Liver (tissue), 3 donors: ENCODE results near the gene LILRB2.
"Not testable (repeated sequence)": the region's sequence is repeated elsewhere in the genome, so short reads cannot be mapped to it uniquely, and the experiment has no call there.

Experiments
- CTCF ChIP-seq: fragments of 150-350 bp; IDR thresholded peaks from 2 replicates; pipeline ENCODE4 v1.5.1; 2017; ENCODE audit warnings: improper control_type of control experiment, low read depth, low read length; ENCODE audit not compliant: missing input control
- RAD21 ChIP-seq, 2 donors: IDR thresholded peaks; 2 replicates each; pipeline ENCODE4 v1.6.1; 2016; ENCODE audit warnings: antibody characterized with exemption in 2 of 2, mild to moderate bottlenecking in 2 of 2
- RXRA ChIP-seq, 2 donors: IDR thresholded peaks; 2 replicates each; pipeline ENCODE4 v1.6.1; 2017 to 2018; ENCODE audit warnings: antibody characterized with exemption in 2 of 2, mild to moderate bottlenecking in 1 of 2
- TAF1 ChIP-seq: conservative IDR thresholded peaks from 2 replicates; pipeline ENCODE4 v1.6.1; 2016; ENCODE audit warnings: antibody characterized with exemption, mild to moderate bottlenecking
- TF ChIP-seq, protein P1 (sequence below): IDR thresholded peaks from 2 replicates; pipeline ENCODE4 v1.6.1; 2016; ENCODE audit warnings: antibody characterized with exemption, mild to moderate bottlenecking
- TF ChIP-seq, protein P2 (sequence below): IDR thresholded peaks from 2 replicates; pipeline ENCODE4 v1.6.1; 2016; ENCODE audit warnings: antibody characterized with exemption
- TF ChIP-seq, protein P3 (sequence below): IDR thresholded peaks from 2 replicates; pipeline ENCODE4 v1.6.1; 2016; ENCODE audit warnings: antibody characterized with exemption
- donor health status: healthy.
- donor health status: healthy.

- TF ChIP-seq TAF1; CTCF; RAD21 (IDR thresholded peaks at IDR 0.05); RXRA (IDR thresholded peaks at IDR 0.05): not testable (repeated sequence)
- TF ChIP-seq, protein P1, sequence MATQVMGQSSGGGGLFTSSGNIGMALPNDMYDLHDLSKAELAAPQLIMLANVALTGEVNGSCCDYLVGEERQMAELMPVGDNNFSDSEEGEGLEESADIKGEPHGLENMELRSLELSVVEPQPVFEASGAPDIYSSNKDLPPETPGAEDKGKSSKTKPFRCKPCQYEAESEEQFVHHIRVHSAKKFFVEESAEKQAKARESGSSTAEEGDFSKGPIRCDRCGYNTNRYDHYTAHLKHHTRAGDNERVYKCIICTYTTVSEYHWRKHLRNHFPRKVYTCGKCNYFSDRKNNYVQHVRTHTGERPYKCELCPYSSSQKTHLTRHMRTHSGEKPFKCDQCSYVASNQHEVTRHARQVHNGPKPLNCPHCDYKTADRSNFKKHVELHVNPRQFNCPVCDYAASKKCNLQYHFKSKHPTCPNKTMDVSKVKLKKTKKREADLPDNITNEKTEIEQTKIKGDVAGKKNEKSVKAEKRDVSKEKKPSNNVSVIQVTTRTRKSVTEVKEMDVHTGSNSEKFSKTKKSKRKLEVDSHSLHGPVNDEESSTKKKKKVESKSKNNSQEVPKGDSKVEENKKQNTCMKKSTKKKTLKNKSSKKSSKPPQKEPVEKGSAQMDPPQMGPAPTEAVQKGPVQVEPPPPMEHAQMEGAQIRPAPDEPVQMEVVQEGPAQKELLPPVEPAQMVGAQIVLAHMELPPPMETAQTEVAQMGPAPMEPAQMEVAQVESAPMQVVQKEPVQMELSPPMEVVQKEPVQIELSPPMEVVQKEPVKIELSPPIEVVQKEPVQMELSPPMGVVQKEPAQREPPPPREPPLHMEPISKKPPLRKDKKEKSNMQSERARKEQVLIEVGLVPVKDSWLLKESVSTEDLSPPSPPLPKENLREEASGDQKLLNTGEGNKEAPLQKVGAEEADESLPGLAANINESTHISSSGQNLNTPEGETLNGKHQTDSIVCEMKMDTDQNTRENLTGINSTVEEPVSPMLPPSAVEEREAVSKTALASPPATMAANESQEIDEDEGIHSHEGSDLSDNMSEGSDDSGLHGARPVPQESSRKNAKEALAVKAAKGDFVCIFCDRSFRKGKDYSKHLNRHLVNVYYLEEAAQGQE = not testable (repeated sequence)
- TF ChIP-seq, protein P2, sequence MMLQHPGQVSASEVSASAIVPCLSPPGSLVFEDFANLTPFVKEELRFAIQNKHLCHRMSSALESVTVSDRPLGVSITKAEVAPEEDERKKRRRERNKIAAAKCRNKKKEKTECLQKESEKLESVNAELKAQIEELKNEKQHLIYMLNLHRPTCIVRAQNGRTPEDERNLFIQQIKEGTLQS = not testable (repeated sequence)
- TF ChIP-seq, protein P3, sequence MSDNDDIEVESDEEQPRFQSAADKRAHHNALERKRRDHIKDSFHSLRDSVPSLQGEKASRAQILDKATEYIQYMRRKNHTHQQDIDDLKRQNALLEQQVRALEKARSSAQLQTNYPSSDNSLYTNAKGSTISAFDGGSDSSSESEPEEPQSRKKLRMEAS = not testable (repeated sequence)
These were observed 5.4 kb upstream of the LILRB2 start for GRCh38 chr19:54286283-54286682.
